GM13976 (cell line): ENCODE data around the gene GTF2F2.

ENCODE experiments used
- DNase-seq: peaks from one replicate; pipeline ENCODE4 v3.0.0; 2012; ENCODE audit warnings: low spot score
- CTCF ChIP-seq: IDR thresholded peaks from 2 replicates; pipeline ENCODE4 v1.5.1; 2012; ENCODE audit warnings: borderline replicate concordance, mild to moderate bottlenecking; ENCODE audit not compliant: insufficient read depth; ENCODE audit errors: extremely low read depth, missing control alignments, control extremely low read depth
- in situ Hi-C: fragments of 300-500 bp; cut with MboI; formaldehyde crosslinking; loops from one replicate; pipeline ENCODE4 v1.12.0; 2022; ENCODE audit warnings: low sequenced_read_pairs, mixed read lengths, inconsistent platforms; ENCODE audit not compliant: unreplicated experiment

The GTF2F2 gene

GRCh38 chr13:45216193-45216592 is 95.9 kb downstream of the GTF2F2 start:
- peak; percentile 20 for DNase-seq
- no peak for TF ChIP-seq CTCF
- in situ Hi-C loops: no loop called here

- DNase-seq: no peak
- in situ Hi-C loops: no loop called here
Observed at GRCh38 chr13:45218689-45219088, 98.4 kb downstream of the GTF2F2 start.

GRCh38 chr13:45219123-45219891 is 99.0 kb downstream of the GTF2F2 start:
- in situ Hi-C loops: no loop called here
- DNase-seq: no peak
- TF ChIP-seq CTCF: no peak

More at GRCh38 chr13:45218689-45219088, 98.4 kb downstream of the GTF2F2 start:
- no peak for TF ChIP-seq CTCF

- TF ChIP-seq CTCF: no peak
- in situ Hi-C loops: no loop called here
- no peak for DNase-seq
Observed at GRCh38 chr13:45219938-45220375, 99.6 kb downstream of the GTF2F2 start.

- in situ Hi-C loops: no loop called here
- TF ChIP-seq CTCF: no peak
- no peak for DNase-seq
Observed at GRCh38 chr13:45220403-45220802, 100.1 kb downstream of the GTF2F2 start.

GRCh38 chr13:45222516-45222915 is 102.2 kb downstream of the GTF2F2 start:
- in situ Hi-C loops: no loop called here
- DNase-seq: no peak
- TF ChIP-seq CTCF: no peak
